Measurements from ENCODE around the gene DSE.

- TF ChIP-seq CTCF (conservative IDR thresholded peaks at IDR 0.05) (no peak), ZFX (IDR thresholded peaks at IDR 0.05) (no peak)
Observed at GRCh38 chr6:116369964-116370759, 585 bp upstream of the DSE start.

Data from C4-2B (cell line).